ENCODE results near the gene MYO1G. TPM values are rescaled to one million over a fixed set of nuclear protein-coding genes. Genes with fewer than 3 reads are reported as not detected.

The MYO1G gene
- total RNA-seq, 1 donor from 2014 or later, result 0.47 TPM

- no peak for DNase-seq
Observed at GRCh38 chr7:44980393-44981034, 1.7 kb upstream of the MYO1G start.

DNA sequence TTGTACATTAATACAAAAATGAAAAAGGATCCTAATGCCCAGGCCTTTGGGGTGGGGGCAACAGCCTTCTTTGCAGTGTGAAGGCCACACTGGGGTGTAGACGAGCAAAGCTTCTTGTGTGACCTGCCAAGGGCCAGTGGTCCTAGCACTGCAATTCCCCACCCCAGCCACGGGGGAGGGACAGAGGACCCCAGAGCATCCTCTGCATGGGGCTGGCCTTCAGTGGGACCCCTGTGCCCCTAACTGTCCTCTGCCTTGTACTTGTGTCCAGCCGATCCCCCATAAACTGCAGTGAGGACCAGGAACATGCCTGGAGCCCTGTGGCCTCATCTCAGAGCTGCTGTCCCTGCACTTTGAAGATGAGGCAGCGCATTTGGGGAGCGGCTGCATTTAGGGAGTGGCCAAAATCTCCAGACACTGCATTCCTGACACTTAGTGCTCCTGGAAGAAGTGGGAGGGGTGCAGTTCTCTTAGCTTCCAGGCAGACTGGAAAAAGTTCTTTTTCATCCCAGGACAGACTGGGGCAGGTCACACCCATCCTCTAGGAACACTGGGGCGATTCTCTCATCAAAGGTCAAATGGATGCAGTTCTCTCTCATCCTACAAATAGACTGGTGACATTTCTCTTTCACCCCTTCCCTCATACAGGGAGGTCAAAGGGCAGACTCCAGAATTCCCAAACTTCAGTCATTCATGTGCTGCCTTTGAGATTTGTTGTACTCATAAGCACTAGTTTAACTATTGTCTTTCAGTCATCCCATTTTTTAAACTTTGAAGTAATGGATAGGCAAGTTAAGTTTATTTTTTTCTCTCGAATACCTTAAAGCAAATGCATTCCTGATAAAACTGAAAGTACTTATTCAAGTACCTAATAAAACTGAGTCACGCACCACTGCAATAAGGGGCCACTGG, 922 bp upstream of the MYO1G start:
- no peak for DNase-seq

DNA sequence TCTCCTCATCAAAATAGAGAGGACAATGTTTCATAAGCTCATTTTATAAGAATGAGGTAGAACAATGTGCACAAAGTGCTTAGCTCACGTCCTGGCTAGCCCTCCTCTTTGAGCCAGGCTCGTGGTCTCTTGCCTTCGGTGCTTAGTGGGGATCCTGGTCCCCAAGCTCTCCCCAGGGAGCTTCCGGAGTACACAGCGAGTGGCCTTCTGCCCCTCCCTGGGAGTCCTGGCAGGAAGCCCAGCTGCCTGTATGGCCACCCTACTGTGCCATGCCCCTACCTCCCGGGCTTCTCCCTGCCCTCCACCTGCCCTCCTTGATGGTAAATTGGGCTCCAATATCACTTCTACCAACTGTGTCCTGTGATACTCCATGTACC, 868 bp downstream of the MYO1G start:
- DNase-seq, result no peak

- DNase-seq, result no peak
Observed at GRCh38 chr7:44977304-44977958, 1.4 kb downstream of the MYO1G start.

DNA sequence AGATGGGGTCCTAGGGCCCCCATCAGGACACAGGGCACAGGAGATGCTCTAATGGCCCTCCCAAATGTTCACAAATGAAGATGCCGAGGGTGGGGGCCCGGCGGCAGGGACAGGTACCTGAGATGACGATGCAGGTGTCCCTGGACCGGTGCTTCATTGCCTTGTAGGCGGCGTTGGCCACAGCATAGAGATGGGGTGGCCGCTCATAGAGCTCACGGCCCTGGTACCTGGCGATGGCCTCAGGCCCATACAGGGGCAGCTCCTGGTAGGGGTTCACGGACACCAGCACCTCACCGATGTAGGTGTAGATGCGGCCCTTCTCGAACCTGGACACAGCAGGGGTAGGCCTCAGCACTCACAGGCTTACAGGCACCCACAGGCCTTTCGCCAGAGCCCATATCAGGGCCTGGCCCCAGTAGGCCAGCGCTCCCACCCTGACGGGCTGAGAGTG, 2.0 kb downstream of the MYO1G start:
- DNase-seq, result no peak

DNA sequence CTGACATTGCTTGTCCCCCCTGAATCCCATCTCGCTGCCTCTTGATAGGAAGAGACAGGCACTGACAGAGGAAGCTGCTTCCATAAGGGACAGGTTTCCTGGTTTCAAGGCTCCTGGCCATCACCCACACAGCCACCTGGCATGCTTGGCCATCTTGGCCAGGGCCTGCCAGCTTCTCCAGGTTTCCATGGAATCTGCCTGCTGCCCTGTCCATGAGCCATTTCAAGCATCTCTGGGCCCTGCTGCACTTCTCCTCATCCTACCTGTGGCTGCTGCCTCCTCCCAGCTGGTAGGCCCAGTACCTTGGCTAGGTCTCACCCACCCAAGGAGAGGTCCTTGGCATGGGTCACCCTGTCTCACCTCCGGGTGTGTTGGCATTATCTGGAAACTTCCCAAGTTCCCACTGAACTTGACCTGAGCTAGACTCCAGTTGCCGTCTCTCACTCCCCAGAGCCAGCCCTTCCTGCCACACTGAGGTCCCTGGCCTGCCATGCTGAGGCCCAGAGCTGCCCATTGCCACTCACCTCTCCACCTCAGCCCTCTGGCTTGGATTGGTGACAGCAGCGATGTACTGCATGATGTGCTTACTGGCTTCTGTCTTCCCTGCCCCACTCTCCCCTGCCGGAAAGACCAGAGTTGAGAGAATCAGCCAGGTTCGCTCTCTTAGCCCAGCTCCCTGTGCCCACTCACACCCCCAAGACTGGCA, 2.6 kb downstream of the MYO1G start:
- no peak for DNase-seq

DNA sequence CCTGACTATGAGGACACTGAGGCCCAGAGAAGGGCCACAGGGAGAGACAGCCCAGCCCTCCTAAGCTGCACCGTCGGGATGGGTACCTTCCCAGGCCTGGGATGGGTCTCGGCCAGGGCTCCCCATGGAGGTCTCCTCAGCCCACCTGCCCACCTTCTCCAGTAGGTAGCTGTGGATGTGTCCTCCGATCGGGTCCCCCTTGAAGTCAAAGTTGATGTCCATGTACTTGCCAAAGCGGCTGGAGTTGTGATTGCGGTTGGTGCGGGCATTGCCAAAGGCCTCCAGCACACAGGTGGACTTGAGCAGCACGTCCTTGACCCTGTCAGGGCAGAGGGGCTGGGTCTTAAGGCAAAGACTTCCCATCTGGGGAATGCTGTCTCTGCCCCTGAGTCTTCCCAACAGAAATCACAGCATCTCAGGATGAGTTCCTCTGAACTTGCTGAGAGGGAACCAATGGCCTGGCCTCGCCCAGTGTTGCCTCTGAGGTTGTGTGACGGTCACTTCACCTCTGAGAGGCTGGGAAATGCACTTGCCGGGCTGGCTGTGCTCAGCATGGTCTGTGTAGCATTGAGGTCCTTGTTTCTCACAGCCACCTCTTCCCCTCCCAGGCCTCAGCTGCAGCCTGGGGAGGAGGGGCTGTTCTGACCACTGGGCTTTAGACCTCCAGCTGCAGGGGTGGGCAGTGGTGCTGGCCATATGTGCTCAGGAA, 3.3 kb downstream of the MYO1G start:
- DNase-seq, result no peak

DNA sequence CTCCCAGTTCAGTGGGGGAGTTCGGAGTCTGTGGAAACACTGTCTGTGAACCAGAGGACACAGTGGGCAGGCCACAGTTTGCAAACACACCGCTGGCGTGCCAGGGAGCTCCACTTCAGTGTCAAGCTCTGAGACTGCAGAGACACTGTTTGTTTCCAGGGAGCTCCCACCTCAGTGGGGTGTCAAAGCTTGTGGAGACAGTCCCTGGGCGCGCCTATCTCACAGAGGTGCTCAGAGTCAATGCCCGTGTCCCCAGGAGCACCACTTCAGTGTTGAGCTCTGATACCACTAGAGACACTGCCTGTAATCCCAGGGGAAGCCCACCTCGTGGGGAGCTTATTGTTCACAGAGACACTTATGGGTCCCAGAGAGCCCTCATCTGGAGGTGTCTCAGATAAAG, 4.3 kb downstream of the MYO1G start:
- no peak for DNase-seq

DNA sequence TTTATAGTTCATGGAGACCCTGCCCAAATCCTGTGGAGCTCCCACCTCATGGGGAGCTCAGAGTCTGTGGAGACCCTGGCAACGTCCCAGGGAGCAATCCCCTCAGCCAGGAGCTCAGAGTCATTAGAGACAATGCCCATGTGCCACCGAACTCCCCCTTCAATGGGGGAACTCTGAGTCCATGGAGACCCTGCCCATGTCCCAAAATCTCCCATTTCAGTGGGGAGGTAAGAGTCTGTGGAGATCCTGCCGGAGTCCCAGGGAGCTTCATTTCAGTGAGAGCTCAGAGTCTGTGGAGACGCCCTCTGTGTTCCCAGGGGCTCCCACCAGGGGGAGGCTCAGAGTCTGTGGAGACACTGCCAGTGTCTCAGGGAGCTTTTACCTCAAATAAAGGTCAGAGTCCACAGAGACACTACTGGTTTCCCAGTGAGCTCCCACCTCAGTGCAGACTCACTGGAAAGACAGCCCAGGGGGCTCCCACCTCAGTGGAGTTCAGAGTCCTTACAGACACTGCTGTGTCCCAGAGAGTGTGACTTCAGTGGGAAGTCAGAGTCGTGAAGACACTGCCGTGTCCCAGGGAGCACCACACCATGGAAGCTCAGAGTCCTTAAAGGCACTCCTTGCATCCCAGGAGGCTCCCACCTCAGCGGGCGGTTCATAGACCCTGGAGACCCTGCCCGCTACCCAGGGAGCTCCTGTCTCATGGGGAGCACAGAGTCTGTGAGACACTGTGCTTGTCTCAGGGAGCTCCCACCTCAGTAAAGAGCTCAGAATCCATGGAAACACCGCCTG, 5.0 kb downstream of the MYO1G start:
- DNase-seq, result no peak

GRCh38 chr7:44972562-44972961, 6.3 kb downstream of the MYO1G start:
- DNase-seq, result no peak

- DNase-seq, result no peak
Observed at GRCh38 chr7:44971902-44972441, 6.8 kb downstream of the MYO1G start.

DNA sequence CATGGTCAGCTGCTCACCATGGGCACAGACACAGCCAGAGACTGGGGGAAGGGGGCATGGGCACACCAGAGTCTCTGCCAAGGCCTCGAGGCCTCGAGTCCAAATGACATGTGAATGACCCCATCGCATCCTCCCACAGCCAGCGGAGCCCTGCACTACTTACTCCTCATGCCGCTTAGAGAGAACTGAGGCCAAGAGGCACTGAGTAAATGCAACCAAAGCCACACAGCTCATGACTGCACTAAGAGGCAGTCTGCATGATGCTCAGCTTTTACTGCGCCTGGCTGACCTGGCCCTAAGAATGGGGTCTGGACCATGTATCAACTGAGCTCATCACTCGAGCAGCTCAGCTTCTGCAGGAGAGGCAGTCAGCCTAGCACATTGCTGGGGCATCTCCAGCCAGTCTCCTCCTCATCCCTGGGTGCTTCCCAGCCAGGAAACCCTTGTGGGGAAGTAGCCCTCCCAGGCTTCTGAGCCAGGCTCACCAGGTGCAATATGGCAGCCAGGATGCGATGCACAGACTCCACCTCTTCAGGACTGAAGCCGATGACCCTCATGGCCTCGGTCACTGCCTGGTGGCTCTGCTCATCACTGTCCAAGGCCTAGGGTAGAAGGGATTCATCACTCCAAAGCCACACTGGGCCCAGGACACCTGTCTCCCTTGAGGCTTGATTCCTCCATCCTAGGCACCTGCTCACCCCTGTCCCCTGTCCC, 7.5 kb downstream of the MYO1G start:
- DNase-seq, result no peak

DNA sequence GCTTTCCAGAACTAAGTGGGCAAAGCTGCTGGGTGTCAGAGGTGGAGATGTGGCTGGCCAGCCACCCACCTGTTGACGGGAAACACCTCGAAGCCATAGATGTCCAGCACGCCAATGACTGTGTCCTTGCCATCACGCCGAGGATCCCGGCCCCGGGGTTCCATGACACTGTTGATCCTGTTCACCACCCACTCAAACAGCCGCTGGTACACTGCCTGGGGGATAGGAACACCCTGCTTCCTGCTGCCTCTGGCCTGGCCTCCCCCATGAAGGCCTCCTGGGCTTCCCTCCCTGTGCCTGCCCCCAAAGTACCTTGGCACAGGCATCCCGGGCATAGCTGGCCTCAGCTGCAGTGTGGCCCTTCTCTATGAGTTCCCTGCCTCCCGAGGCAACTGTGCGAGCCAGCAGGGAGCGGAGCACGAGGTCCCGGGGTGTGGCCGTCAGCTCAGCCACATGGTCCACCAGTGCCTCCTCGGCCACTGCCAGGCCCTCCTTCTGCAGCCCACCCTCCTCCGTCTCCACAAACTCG, 8.2 kb downstream of the MYO1G start:
- DNase-seq, result no peak

GRCh38 chr7:44969701-44970522, 8.9 kb downstream of the MYO1G start:
- no peak for DNase-seq

DNA sequence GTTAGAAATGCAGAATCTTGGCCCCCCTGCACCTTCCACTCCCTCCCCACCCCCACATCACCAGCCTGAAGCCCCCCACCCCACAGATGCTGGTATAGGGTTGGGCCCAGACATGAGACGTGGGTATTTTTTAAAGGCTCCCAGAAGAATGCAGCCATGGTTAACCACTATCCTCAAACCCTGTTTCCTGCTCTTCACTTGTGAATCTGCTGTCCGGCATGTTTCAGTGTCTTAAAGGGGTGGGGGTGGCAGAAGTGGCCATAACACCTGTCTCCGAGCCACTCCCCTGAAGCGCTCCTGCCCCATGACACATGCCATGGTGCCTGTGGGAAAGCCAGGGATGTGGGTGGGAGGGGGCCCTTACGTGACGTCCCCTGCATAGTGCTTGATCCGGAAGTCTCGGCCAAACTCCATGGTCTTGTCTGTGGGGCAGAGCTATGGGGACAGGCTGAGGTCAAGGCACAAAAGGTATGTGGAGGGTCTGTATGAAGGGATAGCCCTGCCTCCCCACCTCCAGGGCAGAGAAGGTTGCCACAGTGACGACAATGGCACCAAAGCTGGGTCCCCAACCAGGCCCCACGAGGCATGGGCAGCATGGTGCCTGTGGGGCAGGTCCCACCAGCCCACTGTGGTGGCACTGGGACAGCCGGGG, 9.6 kb downstream of the MYO1G start:
- DNase-seq, result no peak

DNA sequence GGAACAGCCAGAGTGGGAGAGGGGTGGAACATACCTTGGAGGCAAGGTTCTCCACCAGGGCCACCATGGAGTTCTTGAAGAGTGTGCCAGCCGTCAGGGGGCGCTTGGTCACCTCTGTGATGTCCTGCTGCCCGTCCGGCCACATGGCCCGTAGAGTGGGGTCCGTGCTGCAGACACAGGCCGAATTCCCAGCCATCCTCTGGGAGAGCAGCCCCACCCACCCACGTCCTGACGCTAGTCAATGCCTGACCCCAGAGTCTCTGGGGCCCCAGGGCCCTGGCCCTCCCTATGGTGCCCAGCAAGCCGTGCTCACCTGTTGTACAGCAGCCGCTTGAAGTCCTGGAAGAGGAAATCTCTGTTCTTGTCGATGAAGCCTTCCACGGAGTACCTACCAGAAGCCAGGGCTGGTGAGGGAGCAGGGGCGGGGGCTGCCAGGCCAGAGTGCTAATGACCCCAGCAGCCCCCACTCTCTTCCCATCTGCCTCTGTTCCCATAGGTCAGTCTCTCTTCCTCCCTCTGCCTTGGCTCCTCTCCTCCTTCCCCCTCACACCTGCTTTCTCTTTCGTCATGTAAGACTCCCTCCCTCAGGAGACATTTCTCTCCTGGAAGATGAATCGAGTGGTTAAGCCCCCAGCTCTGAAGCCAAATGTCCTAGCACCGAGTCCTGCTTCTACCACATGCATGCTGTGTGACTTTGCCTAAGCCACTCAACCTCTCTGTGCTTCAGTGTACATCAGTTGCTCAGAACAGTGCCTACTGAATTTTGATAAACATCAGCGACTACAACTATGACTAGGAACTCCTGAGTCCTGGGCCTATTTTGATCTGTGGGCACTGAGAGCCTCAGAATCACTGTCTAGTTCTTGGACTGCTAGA, 11.0 kb downstream of the MYO1G start:
- no peak for DNase-seq

Data from occipital lobe (tissue), 2 donors.